Measurements from ENCODE around the gene NACC2.

Gene NACC2

GRCh38 chr9:136117291-136117915 lies 22.3 kb upstream of the NACC2 start:
- WGBS, 2 experiments (ENCODE audit: insufficient coverage in 2 of 2), result 73 to 74% methylated on average over 22 of the region's 23 CpGs
- Histone ChIP-seq H3K4me3 (ENCODE audit: extremely low read depth, insufficient read depth, low read length, poor library complexity, severe bottlenecking) (peak overlapping the region; percentile 66), H3K27ac (ENCODE audit: low read depth, low read length, severe bottlenecking) (peak overlapping the region; percentile 79), H3K36me3 (ENCODE audit: control insufficient read depth, insufficient read depth, low read length) (peaks cover 37% of the 10 kb centered on the region), H3K9me3 (ENCODE audit: control insufficient read depth, low read length) (no peaks in the 10 kb centered on the region), H3K4me1 (ENCODE audit: control insufficient read depth, insufficient read depth, low read length, poor library complexity, severe bottlenecking) (peaks cover 16% of the 10 kb centered on the region)

GRCh38 chr9:136116360-136117098 lies 21.4 kb upstream of the NACC2 start:
- H3K27ac ChIP-seq (ENCODE audit: low read depth, low read length, severe bottlenecking), result no peak overlapping the region
- H3K4me1 ChIP-seq (ENCODE audit: control insufficient read depth, insufficient read depth, low read length, poor library complexity, severe bottlenecking), result peaks cover 16% of the 10 kb centered on the region
- no peak overlapping the region for H3K4me3 ChIP-seq (ENCODE audit: extremely low read depth, insufficient read depth, low read length, poor library complexity, severe bottlenecking)
- peaks cover 37% of the 10 kb centered on the region for H3K36me3 ChIP-seq (ENCODE audit: control insufficient read depth, insufficient read depth, low read length)
- WGBS, 2 experiments (ENCODE audit: insufficient coverage in 2 of 2), result 97 to 98% methylated on average over 69 of the region's 69 CpGs
- no peaks in the 10 kb centered on the region for H3K9me3 ChIP-seq (ENCODE audit: control insufficient read depth, low read length)

- Histone ChIP-seq H3K27ac (ENCODE audit: low read depth, low read length, severe bottlenecking) (no peak overlapping the region), H3K4me1 (ENCODE audit: control insufficient read depth, insufficient read depth, low read length, poor library complexity, severe bottlenecking) (peaks cover 21% of the 10 kb centered on the region), H3K4me3 (ENCODE audit: extremely low read depth, insufficient read depth, low read length, poor library complexity, severe bottlenecking) (no peak overlapping the region), H3K9me3 (ENCODE audit: control insufficient read depth, low read length) (no peaks in the 10 kb centered on the region), H3K36me3 (ENCODE audit: control insufficient read depth, insufficient read depth, low read length) (peaks cover 37% of the 10 kb centered on the region)
- 98% methylated on average over 17 to 22 of the region's 22 CpGs for WGBS, 2 experiments (ENCODE audit: insufficient coverage in 2 of 2)
Observed at GRCh38 chr9:136115641-136116359, 20.7 kb upstream of the NACC2 start.

GRCh38 chr9:136115206-136115605 lies 20.1 kb upstream of the NACC2 start:
- no peak overlapping the region for H3K4me3 ChIP-seq (ENCODE audit: extremely low read depth, insufficient read depth, low read length, poor library complexity, severe bottlenecking)
- H3K27ac ChIP-seq (ENCODE audit: low read depth, low read length, severe bottlenecking), result no peak overlapping the region
- peaks cover 27% of the 10 kb centered on the region for H3K4me1 ChIP-seq (ENCODE audit: control insufficient read depth, insufficient read depth, low read length, poor library complexity, severe bottlenecking)
- 96 to 99% methylated on average over 12 to 13 of the region's 13 CpGs for WGBS, 2 experiments (ENCODE audit: insufficient coverage in 2 of 2)
- H3K36me3 ChIP-seq (ENCODE audit: control insufficient read depth, insufficient read depth, low read length), result peaks cover 37% of the 10 kb centered on the region
- no peaks in the 10 kb centered on the region for H3K9me3 ChIP-seq (ENCODE audit: control insufficient read depth, low read length)

GRCh38 chr9:136114610-136115009 lies 19.5 kb upstream of the NACC2 start:
- peaks cover 29% of the 10 kb centered on the region for H3K4me1 ChIP-seq (ENCODE audit: control insufficient read depth, insufficient read depth, low read length, poor library complexity, severe bottlenecking)
- H3K36me3 ChIP-seq (ENCODE audit: control insufficient read depth, insufficient read depth, low read length), result peaks cover 37% of the 10 kb centered on the region
- no peak overlapping the region for H3K27ac ChIP-seq (ENCODE audit: low read depth, low read length, severe bottlenecking)
- 94 to 97% methylated on average over 13 to 14 of the region's 18 CpGs for WGBS, 2 experiments (ENCODE audit: insufficient coverage in 2 of 2)
- no peak overlapping the region for H3K4me3 ChIP-seq (ENCODE audit: extremely low read depth, insufficient read depth, low read length, poor library complexity, severe bottlenecking)
- no peaks in the 10 kb centered on the region for H3K9me3 ChIP-seq (ENCODE audit: control insufficient read depth, low read length)

GRCh38 chr9:136112541-136112940 lies 17.5 kb upstream of the NACC2 start:
- peaks cover 31% of the 10 kb centered on the region for H3K4me1 ChIP-seq (ENCODE audit: control insufficient read depth, insufficient read depth, low read length, poor library complexity, severe bottlenecking)
- H3K4me3 ChIP-seq (ENCODE audit: extremely low read depth, insufficient read depth, low read length, poor library complexity, severe bottlenecking), result no peak overlapping the region
- peaks cover 37% of the 10 kb centered on the region for H3K36me3 ChIP-seq (ENCODE audit: control insufficient read depth, insufficient read depth, low read length)
- 91 to 97% methylated on average over 11 of the region's 11 CpGs for WGBS, 2 experiments (ENCODE audit: insufficient coverage in 2 of 2)
- H3K27ac ChIP-seq (ENCODE audit: low read depth, low read length, severe bottlenecking), result no peak overlapping the region
- H3K9me3 ChIP-seq (ENCODE audit: control insufficient read depth, low read length), result no peaks in the 10 kb centered on the region

- Histone ChIP-seq H3K4me3 (ENCODE audit: extremely low read depth, insufficient read depth, low read length, poor library complexity, severe bottlenecking) (no peak overlapping the region), H3K27ac (ENCODE audit: low read depth, low read length, severe bottlenecking) (no peak overlapping the region), H3K36me3 (ENCODE audit: control insufficient read depth, insufficient read depth, low read length) (peaks cover 36% of the 10 kb centered on the region), H3K4me1 (ENCODE audit: control insufficient read depth, insufficient read depth, low read length, poor library complexity, severe bottlenecking) (peaks cover 31% of the 10 kb centered on the region), H3K9me3 (ENCODE audit: control insufficient read depth, low read length) (no peaks in the 10 kb centered on the region)
- WGBS, 2 experiments (ENCODE audit: insufficient coverage in 2 of 2), result 90 to 96% methylated on average over 16 of the region's 16 CpGs
Observed at GRCh38 chr9:136111910-136112309, 16.8 kb upstream of the NACC2 start.

- 92% methylated on average over 18 to 20 of the region's 22 CpGs for WGBS, 2 experiments (ENCODE audit: insufficient coverage in 2 of 2)
- H3K9me3 ChIP-seq (ENCODE audit: control insufficient read depth, low read length), result no peaks in the 10 kb centered on the region
- no peak overlapping the region for H3K4me3 ChIP-seq (ENCODE audit: extremely low read depth, insufficient read depth, low read length, poor library complexity, severe bottlenecking)
- H3K4me1 ChIP-seq (ENCODE audit: control insufficient read depth, insufficient read depth, low read length, poor library complexity, severe bottlenecking), result peaks cover 27% of the 10 kb centered on the region
- peaks cover 29% of the 10 kb centered on the region for H3K36me3 ChIP-seq (ENCODE audit: control insufficient read depth, insufficient read depth, low read length)
- no peak overlapping the region for H3K27ac ChIP-seq (ENCODE audit: low read depth, low read length, severe bottlenecking)
Observed at GRCh38 chr9:136111190-136111589, 16.1 kb upstream of the NACC2 start.

- Histone ChIP-seq H3K4me3 (ENCODE audit: extremely low read depth, insufficient read depth, low read length, poor library complexity, severe bottlenecking) (peak overlapping the region; percentile 19), H3K36me3 (ENCODE audit: control insufficient read depth, insufficient read depth, low read length) (peaks cover 22% of the 10 kb centered on the region), H3K27ac (ENCODE audit: low read depth, low read length, severe bottlenecking) (peak overlapping the region; percentile 64), H3K9me3 (ENCODE audit: control insufficient read depth, low read length) (no peaks in the 10 kb centered on the region), H3K4me1 (ENCODE audit: control insufficient read depth, insufficient read depth, low read length, poor library complexity, severe bottlenecking) (peaks cover 34% of the 10 kb centered on the region)
- whole genome bisulfite sequencing, 2 experiments (ENCODE audit: insufficient coverage in 2 of 2), result 28 to 32% methylated on average over 24 to 31 of the region's 42 CpGs
Observed at GRCh38 chr9:136110082-136111061, 15.3 kb upstream of the NACC2 start.

Measured in mesodermal cell (in vitro differentiated cells).